ENCODE data around the gene OR1J4. TPM values are rescaled to one million over a fixed set of nuclear protein-coding genes. Genes with fewer than 3 reads are reported as not detected.

OR1J4 gene
- total RNA-seq, 1 donor from 2014 or later, result not detected

- peaks cover 11% of the 10 kb centered on the region for H3K27me3 Mint-ChIP-seq (ENCODE audit: insufficient read depth, low read depth)
- DNase-seq (ENCODE audit: low spot score), result no peak
- Histone ChIP-seq H3K27me3 (no peaks in the 10 kb centered on the region), H3K36me3 (no peaks in the 10 kb centered on the region), H4K20me1 (ENCODE audit: low read depth) (no peaks in the 10 kb centered on the region), H3K4me1 (no peaks in the 10 kb centered on the region), H3F3A (ENCODE audit: low read depth) (no peaks in the 10 kb centered on the region), H3K4me3 (no peak overlapping the region), H3K79me2 (ENCODE audit: low read depth) (no peaks in the 10 kb centered on the region), H3K27ac (no peak overlapping the region), H3K9me3 (ENCODE audit: low read depth) (peaks cover 6% of the 10 kb centered on the region), H3K4me2 (no peak overlapping the region), H2AFZ (replicated peaks) (no peak overlapping the region), H3K9ac (no peak overlapping the region)
- TF ChIP-seq EZH2phosphoT487 (IDR thresholded peaks at IDR 0.05) (no peak), EZH2 (IDR thresholded peaks at IDR 0.05) (no peak), CTCF (IDR thresholded peaks at IDR 0.05) (no peak)
- H3K36me3 Mint-ChIP-seq, result no peaks in the 10 kb centered on the region
- no peaks in the 10 kb centered on the region for H3K4me1 Mint-ChIP-seq
- no peaks in the 10 kb centered on the region for H3K9me3 Mint-ChIP-seq
- H3K27ac Mint-ChIP-seq, result no peak overlapping the region
- H3K4me3 Mint-ChIP-seq, result no peak overlapping the region
Measured at GRCh38 chr9:122551371-122551770, 32.4 kb downstream of the OR1J4 start.

GRCh38 chr9:122552812-122553211, 33.9 kb downstream of the OR1J4 start, which contains the start of gene OR1N2:
Gene OR1N2, plus strand, starts transcription at chr9:122553112. Its CDS starts 100 bp downstream, at chr9:122553212.
- TF ChIP-seq CTCF (IDR thresholded peaks at IDR 0.05) (no peak), EZH2 (IDR thresholded peaks at IDR 0.05) (no peak), EZH2phosphoT487 (IDR thresholded peaks at IDR 0.05) (no peak)
- Histone ChIP-seq H3K4me2 (no peak within 1 kb of the TSS), H3K36me3 (no peaks in the 10 kb centered on the region), H2AFZ (replicated peaks) (no peak within 1 kb of the TSS), H3K27me3 (no peaks in the 10 kb centered on the region), H3K9ac (no peak within 1 kb of the TSS), H3K9me3 (ENCODE audit: low read depth) (peaks cover 6% of the 10 kb centered on the region), H4K20me1 (ENCODE audit: low read depth) (no peaks in the 10 kb centered on the region), H3F3A (ENCODE audit: low read depth) (no peaks in the 10 kb centered on the region), H3K79me2 (ENCODE audit: low read depth) (no peaks in the 10 kb centered on the region), H3K4me3 (no peak within 1 kb of the TSS), H3K4me1 (no peaks in the 10 kb centered on the region), H3K27ac (no peak within 1 kb of the TSS)
- no peaks in the 10 kb centered on the region for H3K9me3 Mint-ChIP-seq
- H3K27ac Mint-ChIP-seq, result no peak within 1 kb of the TSS
- no peak within 1 kb of the TSS for H3K4me3 Mint-ChIP-seq
- peaks cover 14% of the 10 kb centered on the region for H3K27me3 Mint-ChIP-seq (ENCODE audit: insufficient read depth, low read depth)
- H3K36me3 Mint-ChIP-seq, result no peaks in the 10 kb centered on the region
- no peaks in the 10 kb centered on the region for H3K4me1 Mint-ChIP-seq
- no peak for DNase-seq (ENCODE audit: low spot score)

- H3K79me2 ChIP-seq (ENCODE audit: low read depth), result no peaks in the 10 kb centered on the region
- no peak overlapping the region for H3K27ac ChIP-seq
- H3K27me3 ChIP-seq, result no peaks in the 10 kb centered on the region
- Mint-ChIP-seq H3K9me3 (peaks cover 3% of the 10 kb centered on the region), H3K27ac (no peak overlapping the region), H3K4me1 (peaks cover 2% of the 10 kb centered on the region), H3K27me3 (ENCODE audit: insufficient read depth, low read depth) (peaks cover 5% of the 10 kb centered on the region), H3K36me3 (no peaks in the 10 kb centered on the region), H3K4me3 (no peak overlapping the region)
- no peak overlapping the region for H3K9ac ChIP-seq
- no peaks in the 10 kb centered on the region for H3K36me3 ChIP-seq
- H2AFZ ChIP-seq (replicated peaks), result no peak overlapping the region
- no peak for DNase-seq (ENCODE audit: low spot score)
- no peak overlapping the region for H3K4me3 ChIP-seq
- H3K4me2 ChIP-seq, result no peak overlapping the region
- no peaks in the 10 kb centered on the region for H3K4me1 ChIP-seq
- H4K20me1 ChIP-seq (ENCODE audit: low read depth), result no peaks in the 10 kb centered on the region
- peaks cover 16% of the 10 kb centered on the region for H3K9me3 ChIP-seq (ENCODE audit: low read depth)
- H3F3A ChIP-seq (ENCODE audit: low read depth), result no peaks in the 10 kb centered on the region
- TF ChIP-seq EZH2 (IDR thresholded peaks at IDR 0.05) (no peak), EZH2phosphoT487 (IDR thresholded peaks at IDR 0.05) (no peak), CTCF (IDR thresholded peaks at IDR 0.05) (no peak)
Measured at GRCh38 chr9:122561446-122561845, 42.5 kb downstream of the OR1J4 start.

All from neural progenitor cell (in vitro differentiated cells).